Measurements from ENCODE around the gene ZGPAT. TPM values are rescaled to one million over a fixed set of nuclear protein-coding genes. Genes with fewer than 3 reads are reported as not detected.

The ZGPAT gene
- total RNA-seq, 3 donors from 2014 or later, result 38.1 to 43.9 (median 42.0) TPM

DNA sequence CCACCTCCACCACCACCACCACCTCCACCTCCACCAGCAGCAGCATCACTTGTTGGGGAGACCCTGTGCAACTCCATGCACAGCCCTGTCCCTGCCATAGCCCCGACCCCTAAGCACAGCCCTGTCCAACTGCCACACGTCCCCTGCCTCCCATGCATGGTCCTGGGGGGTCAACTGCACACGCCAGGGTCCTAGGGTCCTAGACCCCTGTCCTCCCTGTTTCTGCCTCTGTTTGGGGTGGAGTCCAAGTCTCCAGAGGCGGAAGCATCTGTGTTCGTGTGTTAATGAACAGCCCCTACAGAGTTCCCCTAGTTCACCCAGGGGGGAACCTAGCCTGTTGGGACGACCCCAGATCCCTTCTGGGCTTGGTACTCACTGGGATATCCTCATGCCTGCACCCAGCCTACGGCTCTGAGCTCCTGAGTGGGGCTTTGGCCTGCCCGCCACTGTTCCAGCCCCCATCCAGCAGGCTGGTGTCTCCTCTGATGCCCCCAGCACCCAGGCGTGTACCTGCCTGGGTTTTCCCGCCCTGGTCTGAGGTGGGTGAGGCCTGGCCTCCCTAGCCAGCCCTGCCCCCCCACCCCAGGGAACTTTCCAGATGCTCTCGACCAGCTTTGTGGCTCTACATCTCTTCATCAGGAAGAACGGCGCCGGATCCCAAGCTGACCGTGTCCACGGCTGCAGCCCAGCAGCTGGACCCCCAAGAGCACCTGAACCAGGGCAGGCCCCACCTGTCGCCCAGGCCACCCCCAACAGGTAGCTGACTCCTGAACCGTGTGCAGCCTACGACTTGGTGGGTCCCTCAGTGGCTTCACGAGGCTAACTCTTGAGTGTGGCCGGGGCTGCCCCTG, 13.9 kb upstream of the ZGPAT start:
- Mint-ChIP-seq H3K36me3 (ENCODE audit: insufficient read depth) (peaks cover 2% of the 10 kb centered on the region), H3K4me1 (ENCODE audit: low read depth) (peaks cover 16% of the 10 kb centered on the region), H3K9me3 (no peaks in the 10 kb centered on the region), H3K4me3 (no peak overlapping the region), H3K27me3 (ENCODE audit: low read depth) (no peaks in the 10 kb centered on the region)
- ATAC-seq, result no peak
- DNase-seq, result no peak

DNA sequence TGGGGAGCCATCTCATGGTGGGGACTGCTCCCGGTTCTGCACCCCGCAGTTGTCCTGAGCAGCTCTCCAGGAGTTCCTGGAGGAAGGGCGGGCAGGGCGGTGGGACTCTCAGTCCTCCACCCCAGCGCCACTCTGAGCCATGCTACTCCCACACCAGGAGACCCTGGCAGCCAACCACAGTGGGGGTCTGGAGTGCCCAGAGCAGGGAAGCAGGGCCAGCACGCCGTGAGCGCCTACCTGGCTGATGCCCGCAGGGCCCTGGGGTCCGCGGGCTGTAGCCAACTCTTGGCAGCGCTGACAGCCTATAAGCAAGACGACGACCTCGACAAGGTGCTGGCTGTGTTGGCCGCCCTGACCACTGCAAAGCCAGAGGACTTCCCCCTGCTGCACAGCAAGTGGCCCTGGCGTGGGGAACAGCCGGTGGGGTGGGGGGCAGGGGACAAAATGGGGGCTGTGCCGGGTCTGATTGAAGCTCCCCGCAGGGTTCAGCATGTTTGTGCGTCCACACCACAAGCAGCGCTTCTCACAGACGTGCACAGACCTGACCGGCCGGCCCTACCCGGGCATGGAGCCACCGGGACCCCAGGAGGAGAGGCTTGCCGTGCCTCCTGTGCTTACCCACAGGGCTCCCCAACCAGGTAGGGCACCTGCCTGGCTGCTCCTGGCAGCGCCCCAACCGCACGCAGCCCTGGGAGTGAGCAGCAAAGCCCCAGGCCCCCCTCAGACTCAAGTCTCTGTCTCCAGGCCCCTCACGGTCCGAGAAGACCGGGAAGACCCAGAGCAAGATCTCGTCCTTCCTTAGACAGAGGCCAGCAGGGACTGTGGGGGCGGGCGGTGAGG, 13.0 kb upstream of the ZGPAT start:
- H3K4me3 Mint-ChIP-seq, result no peak overlapping the region
- no peak for ATAC-seq
- H3K36me3 Mint-ChIP-seq (ENCODE audit: insufficient read depth), result peaks cover 2% of the 10 kb centered on the region
- H3K9me3 Mint-ChIP-seq, result no peaks in the 10 kb centered on the region
- peaks cover 20% of the 10 kb centered on the region for H3K4me1 Mint-ChIP-seq (ENCODE audit: low read depth)
- H3K27me3 Mint-ChIP-seq (ENCODE audit: low read depth), result no peaks in the 10 kb centered on the region
- no peak for DNase-seq

DNA sequence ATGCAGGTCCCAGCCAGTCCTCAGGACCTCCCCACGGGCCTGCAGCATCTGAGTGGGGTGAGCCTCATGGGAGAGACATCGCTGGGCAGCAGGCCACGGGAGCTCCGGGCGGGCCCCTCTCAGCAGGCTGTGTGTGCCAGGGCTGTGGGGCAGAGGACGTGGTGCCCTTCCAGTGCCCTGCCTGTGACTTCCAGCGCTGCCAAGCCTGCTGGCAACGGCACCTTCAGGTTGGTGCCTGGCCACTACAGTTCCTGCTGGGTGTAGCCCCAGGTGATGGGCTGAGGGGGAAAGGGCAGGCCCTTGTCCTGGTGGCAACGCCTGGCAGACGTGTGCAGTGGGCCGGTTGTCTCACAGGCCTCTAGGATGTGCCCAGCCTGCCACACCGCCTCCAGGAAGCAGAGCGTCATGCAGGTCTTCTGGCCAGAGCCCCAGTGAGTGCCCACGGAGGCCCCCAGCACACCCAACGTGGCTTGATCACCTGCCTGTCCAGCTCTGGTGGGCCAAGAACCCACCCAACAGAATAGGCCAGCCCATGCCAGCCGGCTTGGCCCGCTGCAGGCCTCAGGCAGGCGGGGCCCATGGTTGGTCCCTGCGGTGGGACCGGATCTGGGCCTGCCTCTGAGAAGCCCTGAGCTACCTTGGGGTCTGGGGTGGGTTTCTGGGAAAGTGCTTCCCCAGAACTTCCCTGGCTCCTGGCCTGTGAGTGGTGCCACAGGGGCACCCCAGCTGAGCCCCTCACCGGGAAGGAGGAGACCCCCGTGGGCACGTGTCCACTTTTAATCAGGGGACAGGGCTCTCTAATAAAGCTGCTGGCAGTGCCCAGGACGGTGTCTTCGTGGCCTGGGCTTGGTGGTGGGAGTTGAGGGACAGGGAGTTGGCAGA, 12.2 kb upstream of the ZGPAT start:
- Mint-ChIP-seq H3K9me3 (no peaks in the 10 kb centered on the region), H3K4me3 (no peak overlapping the region), H3K36me3 (ENCODE audit: insufficient read depth) (peaks cover 2% of the 10 kb centered on the region), H3K4me1 (ENCODE audit: low read depth) (peaks cover 20% of the 10 kb centered on the region), H3K27me3 (ENCODE audit: low read depth) (no peaks in the 10 kb centered on the region)
- DNase-seq, result no peak
- no peak for ATAC-seq

DNA sequence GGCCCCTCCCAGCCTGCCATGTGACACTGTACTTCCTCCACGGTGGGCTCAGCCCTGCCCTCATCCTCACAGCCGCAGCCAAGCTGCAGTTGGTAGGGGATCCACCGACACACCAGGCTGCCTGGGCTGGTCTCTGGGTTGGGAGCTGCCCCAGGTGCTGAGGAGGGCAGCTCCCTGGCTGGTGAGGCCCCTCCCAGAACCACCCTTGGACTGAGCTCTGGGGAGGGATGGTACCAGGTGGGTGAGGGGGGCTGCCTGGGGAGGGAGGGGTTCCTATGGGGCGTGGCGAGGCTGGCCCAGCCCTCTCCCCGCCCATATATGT, 11.6 kb upstream of the ZGPAT start:
- peaks cover 2% of the 10 kb centered on the region for H3K36me3 Mint-ChIP-seq (ENCODE audit: insufficient read depth)
- DNase-seq (no peak), ATAC-seq (peak; percentile 33)
- no peaks in the 10 kb centered on the region for H3K9me3 Mint-ChIP-seq
- H3K4me3 Mint-ChIP-seq, result peak overlapping the region; percentile 24
- H3K27me3 Mint-ChIP-seq (ENCODE audit: low read depth), result no peaks in the 10 kb centered on the region
- H3K4me1 Mint-ChIP-seq (ENCODE audit: low read depth), result peaks cover 24% of the 10 kb centered on the region

DNA sequence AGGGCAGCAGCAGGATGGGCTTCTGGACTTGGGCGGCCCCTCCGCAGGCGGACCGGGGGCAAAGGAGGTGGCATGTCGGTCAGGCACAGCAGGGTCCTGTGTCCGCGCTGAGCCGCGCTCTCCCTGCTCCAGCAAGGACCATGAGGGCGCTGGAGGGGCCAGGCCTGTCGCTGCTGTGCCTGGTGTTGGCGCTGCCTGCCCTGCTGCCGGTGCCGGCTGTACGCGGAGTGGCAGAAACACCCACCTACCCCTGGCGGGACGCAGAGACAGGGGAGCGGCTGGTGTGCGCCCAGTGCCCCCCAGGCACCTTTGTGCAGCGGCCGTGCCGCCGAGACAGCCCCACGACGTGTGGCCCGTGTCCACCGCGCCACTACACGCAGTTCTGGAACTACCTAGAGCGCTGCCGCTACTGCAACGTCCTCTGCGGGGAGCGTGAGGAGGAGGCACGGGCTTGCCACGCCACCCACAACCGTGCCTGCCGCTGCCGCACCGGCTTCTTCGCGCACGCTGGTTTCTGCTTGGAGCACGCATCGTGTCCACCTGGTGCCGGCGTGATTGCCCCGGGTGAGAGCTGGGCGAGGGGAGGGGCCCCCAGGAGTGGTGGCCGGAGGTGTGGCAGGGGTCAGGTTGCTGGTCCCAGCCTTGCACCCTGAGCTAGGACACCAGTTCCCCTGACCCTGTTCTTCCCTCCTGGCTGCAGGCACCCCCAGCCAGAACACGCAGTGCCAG, 11.0 kb upstream of the ZGPAT start, which contains the start of gene TNFRSF6B:
TNFRSF6B (plus strand) TSS at position 25 of the 729 bp plus-strand sequence; CDS start at position 141, 116 bp downstream.
- ATAC-seq (peak; percentile 9 to 19), DNase-seq (no peak)
- no peaks in the 10 kb centered on the region for H3K27me3 Mint-ChIP-seq (ENCODE audit: low read depth)
- H3K9me3 Mint-ChIP-seq, result no peaks in the 10 kb centered on the region
- peaks cover 2% of the 10 kb centered on the region for H3K36me3 Mint-ChIP-seq (ENCODE audit: insufficient read depth)
- H3K4me1 Mint-ChIP-seq (ENCODE audit: low read depth), result peaks cover 24% of the 10 kb centered on the region
- peak within 1 kb of the TSS; percentile 40 for H3K4me3 Mint-ChIP-seq

DNA sequence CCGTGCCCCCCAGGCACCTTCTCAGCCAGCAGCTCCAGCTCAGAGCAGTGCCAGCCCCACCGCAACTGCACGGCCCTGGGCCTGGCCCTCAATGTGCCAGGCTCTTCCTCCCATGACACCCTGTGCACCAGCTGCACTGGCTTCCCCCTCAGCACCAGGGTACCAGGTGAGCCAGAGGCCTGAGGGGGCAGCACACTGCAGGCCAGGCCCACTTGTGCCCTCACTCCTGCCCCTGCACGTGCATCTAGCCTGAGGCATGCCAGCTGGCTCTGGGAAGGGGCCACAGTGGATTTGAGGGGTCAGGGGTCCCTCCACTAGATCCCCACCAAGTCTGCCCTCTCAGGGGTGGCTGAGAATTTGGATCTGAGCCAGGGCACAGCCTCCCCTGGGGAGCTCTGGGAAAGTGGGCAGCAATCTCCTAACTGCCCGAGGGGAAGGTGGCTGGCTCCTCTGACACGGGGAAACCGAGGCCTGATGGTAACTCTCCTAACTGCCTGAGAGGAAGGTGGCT, 10.4 kb upstream of the ZGPAT start:
- peaks cover 24% of the 10 kb centered on the region for H3K4me1 Mint-ChIP-seq (ENCODE audit: low read depth)
- H3K27me3 Mint-ChIP-seq (ENCODE audit: low read depth), result no peaks in the 10 kb centered on the region
- DNase-seq, result no peak
- ATAC-seq, result no peak
- H3K9me3 Mint-ChIP-seq, result no peaks in the 10 kb centered on the region
- peaks cover 2% of the 10 kb centered on the region for H3K36me3 Mint-ChIP-seq (ENCODE audit: insufficient read depth)
- peak overlapping the region; percentile 40 for H3K4me3 Mint-ChIP-seq

DNA sequence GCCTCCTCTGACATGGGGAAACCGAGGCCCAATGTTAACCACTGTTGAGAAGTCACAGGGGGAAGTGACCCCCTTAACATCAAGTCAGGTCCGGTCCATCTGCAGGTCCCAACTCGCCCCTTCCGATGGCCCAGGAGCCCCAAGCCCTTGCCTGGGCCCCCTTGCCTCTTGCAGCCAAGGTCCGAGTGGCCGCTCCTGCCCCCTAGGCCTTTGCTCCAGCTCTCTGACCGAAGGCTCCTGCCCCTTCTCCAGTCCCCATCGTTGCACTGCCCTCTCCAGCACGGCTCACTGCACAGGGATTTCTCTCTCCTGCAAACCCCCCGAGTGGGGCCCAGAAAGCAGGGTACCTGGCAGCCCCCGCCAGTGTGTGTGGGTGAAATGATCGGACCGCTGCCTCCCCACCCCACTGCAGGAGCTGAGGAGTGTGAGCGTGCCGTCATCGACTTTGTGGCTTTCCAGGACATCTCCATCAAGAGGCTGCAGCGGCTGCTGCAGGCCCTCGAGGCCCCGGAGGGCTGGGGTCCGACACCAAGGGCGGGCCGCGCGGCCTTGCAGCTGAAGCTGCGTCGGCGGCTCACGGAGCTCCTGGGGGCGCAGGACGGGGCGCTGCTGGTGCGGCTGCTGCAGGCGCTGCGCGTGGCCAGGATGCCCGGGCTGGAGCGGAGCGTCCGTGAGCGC, 9.8 kb upstream of the ZGPAT start:
- Mint-ChIP-seq H3K27me3 (ENCODE audit: low read depth) (no peaks in the 10 kb centered on the region), H3K4me3 (no peak overlapping the region), H3K4me1 (ENCODE audit: low read depth) (peaks cover 25% of the 10 kb centered on the region), H3K36me3 (ENCODE audit: insufficient read depth) (peaks cover 3% of the 10 kb centered on the region), H3K9me3 (no peaks in the 10 kb centered on the region)
- DNase-seq (no peak), ATAC-seq (no peak)

DNA sequence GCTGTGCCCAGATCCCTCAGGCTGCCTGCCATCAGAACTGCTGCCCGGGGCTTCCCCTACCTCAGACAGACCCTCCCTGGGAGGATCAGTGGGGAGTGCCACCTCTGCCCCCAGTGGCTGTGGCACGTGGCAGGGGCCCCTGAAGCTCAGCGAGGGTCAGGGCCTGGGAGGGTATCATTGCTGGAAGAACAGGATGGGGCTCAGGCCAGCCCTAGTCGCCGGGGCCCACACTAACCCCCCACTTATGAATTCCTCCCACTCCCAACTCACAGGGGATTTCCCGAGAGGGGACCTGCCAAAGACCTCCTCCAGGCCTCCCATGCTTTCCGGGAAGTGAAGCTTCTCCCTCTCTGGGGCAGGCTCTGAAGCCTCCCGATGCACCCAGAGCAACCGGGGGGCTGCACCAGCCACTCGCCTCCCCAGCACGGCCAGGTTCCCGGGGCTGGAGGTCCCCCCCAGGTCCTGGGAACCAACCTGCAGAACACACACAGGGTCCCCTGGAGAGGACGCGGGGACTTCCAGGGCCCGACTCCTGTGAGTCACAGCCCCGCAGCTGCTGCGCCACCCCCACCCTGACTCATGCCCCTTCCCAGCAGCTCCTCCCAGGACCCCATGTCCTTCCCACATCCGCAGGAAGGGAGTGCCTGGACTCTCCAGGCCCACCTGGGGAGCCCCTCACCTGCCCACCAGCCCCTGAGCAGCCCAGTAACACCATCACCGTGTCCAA, 8.9 kb upstream of the ZGPAT start:
- DNase-seq, result peak; percentile 33
- peak; percentile 62 to 75 for ATAC-seq
- Mint-ChIP-seq H3K4me3 (peak overlapping the region; percentile 11), H3K9me3 (no peaks in the 10 kb centered on the region), H3K27me3 (ENCODE audit: low read depth) (no peaks in the 10 kb centered on the region), H3K36me3 (ENCODE audit: insufficient read depth) (peaks cover 2% of the 10 kb centered on the region), H3K4me1 (ENCODE audit: low read depth) (peaks cover 26% of the 10 kb centered on the region)

DNA sequence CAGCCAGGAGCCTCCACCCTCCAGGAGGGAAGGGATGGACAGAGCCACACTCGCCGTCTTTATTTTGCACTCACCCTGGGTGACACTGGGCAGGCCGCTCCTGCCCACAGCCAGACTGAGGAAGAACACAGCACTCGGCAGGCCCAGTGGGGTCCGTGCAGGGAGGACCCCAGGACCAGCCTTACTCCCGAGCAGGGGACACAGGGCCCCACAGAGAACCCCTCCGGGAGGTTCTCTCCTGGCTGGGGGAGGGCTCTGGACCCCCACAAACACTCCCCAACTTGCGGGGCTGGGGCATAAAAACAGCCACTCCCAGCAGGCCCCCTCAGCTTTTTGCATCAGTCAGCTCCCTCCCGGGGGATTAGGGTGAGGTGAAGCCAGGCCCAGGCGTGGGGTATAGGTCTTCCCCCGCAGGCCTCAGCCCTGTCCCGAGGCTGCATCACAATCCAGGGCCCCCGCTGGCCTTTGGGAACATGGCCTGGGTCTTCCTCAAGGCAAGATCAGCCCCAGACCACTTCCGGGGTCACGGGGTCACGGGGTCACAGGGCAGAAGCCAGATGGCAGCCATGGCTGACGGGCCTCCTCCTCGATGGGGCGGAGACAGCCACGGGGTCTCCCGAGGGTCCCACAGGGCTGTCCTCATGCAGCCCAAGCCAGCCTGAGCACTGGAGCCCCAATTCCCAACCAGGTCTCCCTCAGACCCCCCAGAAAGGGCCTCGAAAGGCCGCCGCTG, 8.2 kb upstream of the ZGPAT start:
- Mint-ChIP-seq H3K4me1 (ENCODE audit: low read depth) (peaks cover 26% of the 10 kb centered on the region), H3K27me3 (ENCODE audit: low read depth) (no peaks in the 10 kb centered on the region), H3K9me3 (no peaks in the 10 kb centered on the region), H3K4me3 (peak overlapping the region; percentile 11), H3K36me3 (ENCODE audit: insufficient read depth) (peaks cover 2% of the 10 kb centered on the region)
- ATAC-seq (no peak), DNase-seq (no peak)

DNA sequence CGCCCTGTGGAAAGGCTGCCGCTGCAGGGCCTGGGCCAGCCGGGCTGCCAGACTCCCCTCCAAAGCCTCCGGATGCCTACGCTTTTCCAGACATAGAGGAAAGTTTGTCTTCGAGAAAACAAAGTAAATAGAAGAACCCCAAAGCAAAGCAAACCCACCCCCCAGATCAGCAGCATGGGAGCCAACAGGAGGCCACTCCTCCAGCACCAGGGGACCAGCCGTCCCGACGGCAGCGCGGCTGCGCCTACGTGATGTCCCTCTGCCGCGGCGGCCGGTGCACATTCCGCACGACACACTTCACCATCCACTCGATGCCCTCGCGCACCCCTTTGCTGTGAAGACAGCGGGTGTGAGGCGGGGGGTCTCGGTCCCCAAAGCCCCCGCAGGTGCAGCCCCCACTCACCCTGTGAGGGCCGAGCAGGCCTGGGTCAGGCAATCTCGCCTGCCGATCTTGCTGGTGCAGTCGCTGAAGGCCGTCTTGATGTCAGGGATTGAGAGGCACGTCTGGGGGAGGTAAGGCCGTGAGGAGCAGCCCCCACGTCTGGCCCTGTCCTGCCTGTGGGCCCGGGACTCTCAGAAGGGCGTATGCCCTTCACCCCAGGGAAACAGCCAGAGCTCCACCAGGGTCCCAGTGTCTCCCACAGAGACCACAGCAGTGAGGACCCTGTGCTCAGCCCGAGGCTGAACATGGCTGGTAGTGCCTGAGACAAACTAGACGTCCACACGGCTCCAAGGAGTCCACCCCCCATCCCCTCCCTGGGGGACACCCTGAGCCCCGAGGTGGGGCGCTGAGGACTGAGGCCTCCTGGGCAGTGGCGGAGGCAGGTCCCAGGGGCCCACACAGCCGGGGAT, 7.4 kb upstream of the ZGPAT start:
- Mint-ChIP-seq H3K27me3 (ENCODE audit: low read depth) (no peaks in the 10 kb centered on the region), H3K4me3 (no peak overlapping the region), H3K4me1 (ENCODE audit: low read depth) (peaks cover 29% of the 10 kb centered on the region), H3K9me3 (no peaks in the 10 kb centered on the region), H3K36me3 (ENCODE audit: insufficient read depth) (peaks cover 6% of the 10 kb centered on the region)
- ATAC-seq, result no peak
- DNase-seq, result no peak

DNA sequence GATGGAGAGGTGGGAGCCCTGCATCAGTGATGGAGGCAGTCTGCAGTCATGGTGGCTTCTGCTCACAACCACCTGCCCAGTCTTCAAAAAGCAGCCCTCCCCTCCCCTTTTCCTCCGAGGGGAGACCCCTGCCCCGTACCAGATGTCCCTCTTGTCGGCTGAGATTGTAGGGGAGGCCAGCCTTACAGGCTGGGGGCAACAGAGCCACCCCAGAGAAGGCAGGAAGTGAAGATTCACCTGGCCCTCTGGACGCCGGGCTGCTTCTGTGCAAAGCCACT, 6.8 kb upstream of the ZGPAT start:
- ATAC-seq (no peak), DNase-seq (no peak)
- no peak overlapping the region for H3K4me3 Mint-ChIP-seq
- peaks cover 8% of the 10 kb centered on the region for H3K36me3 Mint-ChIP-seq (ENCODE audit: insufficient read depth)
- no peaks in the 10 kb centered on the region for H3K27me3 Mint-ChIP-seq (ENCODE audit: low read depth)
- H3K9me3 Mint-ChIP-seq, result no peaks in the 10 kb centered on the region
- H3K4me1 Mint-ChIP-seq (ENCODE audit: low read depth), result peaks cover 31% of the 10 kb centered on the region
